IMR-90 (cell line): ENCODE results near the gene DYSF. TPM values are rescaled to one million over a fixed set of nuclear protein-coding genes. Genes with fewer than 3 reads are reported as not detected.

Source experiments
- ATAC-seq: fragments of 200-7000 bp; cut with Tn5 transposase; 2 replicates; pipeline ENCODE4 v1.9.1; 2020; ENCODE audit warnings: low read depth, mild to moderate bottlenecking, moderate library complexity
- BruUV-seq: library from RNA; stranded (reverse); fragments of 400-500 nt; replicated peaks from 2 replicates; lab custom pipeline; 2021; lab: Mats Ljungman, UMichigan
- CTCF ChIA-PET: fragments of 300-600 bp; formaldehyde crosslinking; extraction: SDS; loops from one replicate; lab custom pipeline; 2021; ENCODE audit warnings: antibody characterized with exemption; lab: Yijun Ruan, JAX
- POLR2A ChIA-PET: fragments of 300-600 bp; sonication (Branson Sonifier 250); formaldehyde crosslinking; loops from one replicate; lab custom pipeline; 2022; ENCODE audit warnings: antibody characterized with exemption; ENCODE audit not compliant: unreplicated experiment; lab: Charles Lee
- DNase-seq: peaks from one replicate; pipeline ENCODE4 v3.0.0; 2013
- H2AFZ ChIP-seq: replicated peaks from 2 replicates; pipeline ENCODE3; 2013; ENCODE audit warnings: low read length, mild to moderate bottlenecking; ENCODE audit not compliant: poor library complexity
- H2AK5ac ChIP-seq: 2 replicates; pipeline ENCODE4 v1.6.1; 2013; ENCODE audit warnings: low read depth, low read length, inconsistent platforms
- H2AK9ac ChIP-seq: replicated peaks from 2 replicates; pipeline ENCODE3; 2013; ENCODE audit warnings: mild to moderate bottlenecking, low read depth, low read length, moderate library complexity; ENCODE audit not compliant: poor library complexity
- H2BK120ac ChIP-seq: 2 replicates; pipeline ENCODE4 v1.6.1; 2013; ENCODE audit warnings: low read depth, low read length, inconsistent platforms
- H2BK15ac ChIP-seq: 3 replicates; pipeline ENCODE4 v1.6.1; 2013; ENCODE audit warnings: low read depth, low read length, inconsistent platforms
- H2BK20ac ChIP-seq: 2 replicates; pipeline ENCODE4 v1.6.1; 2013; ENCODE audit warnings: low read depth, mild to moderate bottlenecking, inconsistent platforms, low read length, moderate library complexity
- H2BK5ac ChIP-seq: 2 replicates; pipeline ENCODE4 v1.6.1; 2013; ENCODE audit warnings: mild to moderate bottlenecking, low read depth, low read length, inconsistent platforms; ENCODE audit not compliant: poor library complexity, severe bottlenecking
- H3K14ac ChIP-seq: replicated peaks from 2 replicates; pipeline ENCODE4 v1.6.1; 2013; ENCODE audit warnings: low read depth, low read length, inconsistent platforms
- H3K18ac ChIP-seq: 2 replicates; pipeline ENCODE4 v1.6.1; 2013; ENCODE audit warnings: low read depth, low read length, control low read depth
- H3K23ac ChIP-seq: 2 replicates; pipeline ENCODE4 v1.6.1; 2013; ENCODE audit warnings: low read depth, low read length, inconsistent platforms
- H3K27ac ChIP-seq: 2 replicates; pipeline ENCODE4 v1.5.1; 2013; ENCODE audit warnings: mild to moderate bottlenecking, control low read depth, low read length; ENCODE audit not compliant: insufficient read depth
- H3K27me3 ChIP-seq: 2 replicates; pipeline ENCODE4 v1.6.1; 2013; ENCODE audit warnings: low read length; ENCODE audit not compliant: control insufficient read depth, insufficient read depth
- H3K36me3 ChIP-seq: 2 replicates; pipeline ENCODE4 v1.6.1; 2013; ENCODE audit warnings: low read length, mixed read lengths; ENCODE audit not compliant: control insufficient read depth, insufficient read depth
- H3K4ac ChIP-seq: 2 replicates; pipeline ENCODE4 v1.6.1; 2013; ENCODE audit warnings: low read depth, low read length, inconsistent platforms
- H3K4me1 ChIP-seq: 2 replicates; pipeline ENCODE4 v1.6.1; 2013; ENCODE audit warnings: low read length, mixed read lengths; ENCODE audit not compliant: control insufficient read depth, insufficient read depth
- H3K4me2 ChIP-seq: 2 replicates; pipeline ENCODE4 v1.6.1; 2013; ENCODE audit warnings: low read depth, mild to moderate bottlenecking, control low read depth, low read length, moderate library complexity
- H3K4me3 ChIP-seq: 2 replicates; pipeline ENCODE4 v1.5.1; 2013; ENCODE audit warnings: low read depth, mild to moderate bottlenecking, control low read depth, low read length, moderate library complexity; ENCODE audit not compliant: insufficient read depth
- H3K56ac ChIP-seq: 2 replicates; pipeline ENCODE4 v1.6.1; 2013; ENCODE audit warnings: low read length, inconsistent platforms; ENCODE audit not compliant: insufficient read depth; ENCODE audit errors: extremely low read depth
- H3K79me1 ChIP-seq, 2 experiments: 2 replicates each; pipeline ENCODE4 v1.6.1; 2013; ENCODE audit warnings: low read length in 2 of 2, inconsistent platforms in 1 of 2, low read depth in 1 of 2
- H3K9ac ChIP-seq: 2 replicates; pipeline ENCODE4 v1.6.1; 2013; ENCODE audit warnings: low read depth, low read length, control low read depth
- H3K9me1 ChIP-seq: 2 replicates; pipeline ENCODE4 v1.6.1; 2013; ENCODE audit warnings: low read length, inconsistent platforms; ENCODE audit not compliant: insufficient read depth
- H3K9me3 ChIP-seq: 2 replicates; pipeline ENCODE4 v1.6.1; 2013; ENCODE audit warnings: low read length; ENCODE audit not compliant: control insufficient read depth, insufficient read depth
- H4K20me1 ChIP-seq: 2 replicates; pipeline ENCODE4 v1.6.1; 2013; ENCODE audit warnings: low read length, inconsistent platforms; ENCODE audit not compliant: insufficient read depth
- H4K5ac ChIP-seq: 2 replicates; pipeline ENCODE4 v1.6.1; 2013; ENCODE audit warnings: mild to moderate bottlenecking, low read depth, low read length, control low read depth
- H4K8ac ChIP-seq, 2 experiments: 2 replicates each; pipeline ENCODE4 v1.6.1; 2013; ENCODE audit warnings: low read depth in 2 of 2, low read length in 2 of 2, control low read depth in 1 of 2, inconsistent platforms in 1 of 2
- H4K91ac ChIP-seq: 2 replicates; pipeline ENCODE4 v1.6.1; 2013; ENCODE audit warnings: low read depth, low read length, inconsistent platforms; ENCODE audit not compliant: insufficient read depth
- CEBPB ChIP-seq: IDR thresholded peaks from 2 replicates; pipeline ENCODE4 v1.6.1; 2012; ENCODE audit warnings: low read depth, low read length, improper control_type of control experiment
- ELK1 ChIP-seq: fragments of 150-350 bp; IDR thresholded peaks from 2 replicates; pipeline ENCODE4 v1.6.1; 2016; ENCODE audit warnings: low read depth, mild to moderate bottlenecking, low read length, moderate library complexity, borderline replicate concordance
- FOS ChIP-seq: fragments of 150-350 bp; IDR thresholded peaks from 2 replicates; pipeline ENCODE4 v1.6.1; 2016; ENCODE audit warnings: low read depth, low read length
- MAFK ChIP-seq: IDR thresholded peaks from 2 replicates; pipeline ENCODE4 v1.6.1; 2012; ENCODE audit warnings: low read depth, low read length, improper control_type of control experiment
- MXI1 ChIP-seq: IDR thresholded peaks from 2 replicates; pipeline ENCODE4 v1.6.1; 2012; ENCODE audit warnings: low read depth, mild to moderate bottlenecking, low read length, moderate library complexity, borderline replicate concordance
- RCOR1 ChIP-seq: IDR thresholded peaks from 2 replicates; pipeline ENCODE4 v1.6.1; 2012; ENCODE audit warnings: mild to moderate bottlenecking, low read length, improper control_type of control experiment; ENCODE audit not compliant: insufficient replicate concordance
- USF2 ChIP-seq: fragments of 150-350 bp; IDR thresholded peaks from 2 replicates; pipeline ENCODE4 v1.6.1; 2017; ENCODE audit warnings: mild to moderate bottlenecking, antibody characterized with exemption, low read length, low read depth
- WGBS, 2 experiments: methylation state at CpG; one replicate each; pipeline versions ENCODE4 v1.1.5 to v1.1.7; 2013; ENCODE audit warnings: missing lambda C conversion rate in 2 of 2; ENCODE audit not compliant: insufficient read length in 1 of 2; ENCODE audit errors: extremely low coverage in 2 of 2; 5-methylcytosine and 5-hydroxymethylcytosine counted together
- dilution Hi-C: fragments of 300-500 bp; cut with HindIII; formaldehyde crosslinking; loops from one replicate; pipeline ENCODE4 v1.14.3; 2018; ENCODE audit warnings: low sequenced_read_pairs; ENCODE audit not compliant: unreplicated experiment
- in situ Hi-C: fragments of 300-500 bp; cut with MboI; formaldehyde crosslinking; loops from 3 replicates; pipeline ENCODE4 v1.14.3; 2019; ENCODE audit warnings: low sequenced_read_pairs, inconsistent platforms, mixed read lengths
- intact Hi-C: fragments of 100-400 bp; cut with micrococcal nuclease; formaldehyde crosslinking; loops from 2 replicates; pipeline ENCODE4 v1.10.0; 2022
- polyA plus RNA-seq, 3 experiments: library from polyadenylated mRNA; depleted of rRNA; stranded (reverse); fragments of >200 nt; gene quantifications; 2 replicates each; pipeline ENCODE4 v1.2.3, GENCODE V29; 2012; ENCODE audit warnings: low replicate concordance in 1 of 3
- total RNA-seq: library from RNA; depleted of rRNA; stranded (reverse); fragments of >200 nt; gene quantifications from 2 replicates; pipeline ENCODE4 v1.2.3, GENCODE V29; 2012

The DYSF gene
- total and polyA plus RNA-seq, 2 of the 4 experiments (the other 2 are of a cell fraction), result 0.09 to 0.18 TPM

GRCh38 chr2:71664161-71664560 is 210.8 kb downstream of the DYSF start:
- H3K79me1 ChIP-seq, result no peaks in the 10 kb centered on the region
- dilution Hi-C loops, result no loop called here
- H4K5ac ChIP-seq, result no peak overlapping the region
- H3K4me2 ChIP-seq, result no peak overlapping the region
- in situ Hi-C loops, result no loop called here
- DNase-seq (no peak), ATAC-seq (no peak)
- no peak overlapping the region for H2BK20ac ChIP-seq
- TF ChIP-seq CEBPB, result no peak
- no peak for TF ChIP-seq MAFK
- no peak for TF ChIP-seq RCOR1
- TF ChIP-seq FOS, result no peak
- TF ChIP-seq MXI1, result no peak
- no peak for TF ChIP-seq USF2
- no peak for TF ChIP-seq ELK1
- H3K27ac ChIP-seq, result no peak overlapping the region
- H3K4me3 ChIP-seq, result no peak overlapping the region
- H3K56ac ChIP-seq, result no peak overlapping the region
- no peak overlapping the region for H3K23ac ChIP-seq
- no peak overlapping the region for H4K8ac ChIP-seq
- no peak overlapping the region for H2AFZ ChIP-seq
- no peaks in the 10 kb centered on the region for H3K36me3 ChIP-seq
- H2AK9ac ChIP-seq, result no peak overlapping the region
- no peak overlapping the region for H2BK120ac ChIP-seq
- peaks cover 7% of the 10 kb centered on the region; the same call in 1 of the 2 replicates for H3K27me3 ChIP-seq
- intact Hi-C loops, result no loop called here
- ChIA-PET POLR2A (no interaction called here), CTCF (no interaction called here)
- no TSS peak for BruUV-seq
- no peaks in the 10 kb centered on the region for H4K20me1 ChIP-seq
- H2BK15ac ChIP-seq, result no peak overlapping the region
- no peaks in the 10 kb centered on the region for H3K4me1 ChIP-seq
- H2AK5ac ChIP-seq, result no peak overlapping the region
- H3K14ac ChIP-seq, result no peak overlapping the region
- H3K9me1 ChIP-seq, result no peaks in the 10 kb centered on the region
- no peak overlapping the region for H3K18ac ChIP-seq
- no peak overlapping the region for H2BK5ac ChIP-seq
- WGBS, 2 experiments, result no CpG with 5 or more reads among the region's 11 CpGs
- H3K9ac ChIP-seq, result no peak overlapping the region
- H4K91ac ChIP-seq, result no peak overlapping the region
- H3K9me3 ChIP-seq, result no peaks in the 10 kb centered on the region
- no peak overlapping the region for H3K4ac ChIP-seq
